Stimulated activated CD8-positive, alpha-beta memory T cell treated with anti-CD3 and anti-CD28 coated beads, Interleukin-2, amount 100 ng/mL, for 1 hour (primary cell): ENCODE data around the gene NOG.

Experiments used
- DNase-seq, 2 donors: peaks; one replicate each; pipeline ENCODE4 v3.0.0-alpha.2; 2020; ENCODE audit warnings: low read depth in 2 of 2

Gene NOG

DNA sequence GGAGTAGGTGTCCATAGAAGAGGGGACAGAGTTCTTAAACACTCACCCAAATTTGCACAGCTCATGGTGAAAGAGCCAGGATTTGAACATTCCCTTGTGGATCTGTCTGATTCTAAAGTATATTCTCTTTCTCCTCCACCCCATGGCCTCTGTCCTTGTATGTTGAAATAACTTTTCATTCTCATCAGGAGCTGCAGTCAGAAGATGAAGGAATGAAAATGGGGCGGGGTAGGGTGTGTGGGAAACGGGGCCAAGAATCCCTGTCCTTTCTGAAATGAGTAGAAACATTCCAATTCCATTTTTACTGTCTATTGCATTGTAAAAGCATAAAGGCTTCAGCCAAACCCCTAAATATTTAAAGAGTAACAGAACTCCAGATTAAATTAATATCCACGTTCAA is 42.8 kb downstream of the NOG start:
- no peak for DNase-seq

- no peak for DNase-seq
Observed at GRCh38 chr17:56637254-56637653, 43.8 kb downstream of the NOG start.

- DNase-seq: no peak
Observed at GRCh38 chr17:56638591-56639051, 45.1 kb downstream of the NOG start.

- no peak for DNase-seq
Observed at GRCh38 chr17:56639517-56639916, 46.0 kb downstream of the NOG start.

DNA sequence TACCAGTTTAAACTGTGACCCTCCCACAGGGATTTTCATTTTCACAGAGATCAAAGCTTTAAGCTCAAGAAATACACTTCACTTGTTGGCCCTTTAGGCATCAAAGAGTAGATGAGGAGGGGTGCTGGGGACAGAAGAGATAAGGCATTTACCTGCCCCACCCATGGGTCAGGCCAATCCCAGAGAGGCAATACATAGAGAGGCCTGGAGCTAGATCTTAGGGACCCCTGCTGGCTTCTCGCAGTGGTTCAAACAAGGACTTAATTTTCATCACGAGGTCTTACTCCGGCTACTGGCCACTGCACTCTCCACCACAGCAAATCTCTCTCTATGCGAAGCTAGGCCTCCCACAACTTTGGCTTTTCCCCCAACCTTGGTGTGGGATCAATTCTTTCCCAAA is 46.6 kb downstream of the NOG start:
- DNase-seq: no peak

GRCh38 chr17:56641373-56641772 is 47.9 kb downstream of the NOG start:
- no peak for DNase-seq

DNA sequence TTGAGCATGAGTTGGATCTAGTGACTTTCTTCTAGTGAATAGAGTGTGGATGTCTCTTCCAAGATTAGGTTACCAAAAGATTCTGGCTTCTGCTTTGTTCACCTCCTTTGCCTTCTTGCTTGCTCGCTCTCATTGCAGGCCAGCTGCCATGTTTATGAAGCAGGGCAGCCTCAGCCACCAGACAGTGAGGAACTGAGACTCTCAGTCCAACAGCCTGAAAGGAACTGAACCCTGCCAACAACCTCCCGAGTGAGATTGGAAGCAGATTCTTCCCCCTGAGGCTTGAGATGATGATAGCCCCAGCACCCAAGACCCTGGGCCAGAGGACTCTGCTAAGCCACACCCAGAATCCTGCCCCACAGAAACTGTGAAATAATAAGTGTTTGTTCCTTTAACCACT is 48.4 kb downstream of the NOG start:
- no peak for DNase-seq

DNA sequence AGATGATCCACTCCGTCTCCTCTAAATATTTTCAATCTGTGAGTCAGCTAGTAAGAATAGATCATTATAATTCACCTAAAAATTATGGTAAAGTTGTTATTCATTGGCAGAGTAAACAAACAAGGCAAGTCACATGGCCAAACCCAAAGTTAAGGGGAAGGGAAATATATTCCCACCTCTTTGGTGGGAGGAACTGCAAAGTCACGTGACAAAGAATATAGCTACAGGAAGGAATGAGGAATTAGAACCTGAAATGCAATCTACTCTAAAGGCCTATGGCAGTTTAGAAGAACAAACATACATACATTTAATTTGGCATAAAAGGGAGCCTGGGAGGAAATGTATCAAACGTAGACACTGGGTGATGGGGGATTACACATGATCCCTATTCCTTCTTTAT is 48.9 kb downstream of the NOG start:
- no peak for DNase-seq
